Activated T-helper 17 cell treated with anti-CD3 and anti-CD28 coated beads, Interleukin-2, amount 50 U/mL, for 72 hours (primary cell): Measurements from ENCODE around the gene TMEM131. TPM values are rescaled to one million over a fixed set of nuclear protein-coding genes. Genes with fewer than 3 reads are reported as not detected.
A peak's percentile ranks its signal among the peaks of the same experiment; 100 is the strongest.

Experiments
- ATAC-seq: fragments of 150-1000 bp; cut with Tn5 transposase; replicated peaks from 2 replicates; pipeline ENCODE4 v1.10.0; 2021; ENCODE audit warnings: mild to moderate bottlenecking, moderate library complexity
- H3K27ac Mint-ChIP-seq: one replicate; pipeline ENCODE4 v1.8.0; 2022; ENCODE audit warnings: mixed read lengths
- H3K27me3 Mint-ChIP-seq: one replicate; pipeline ENCODE4 v1.8.0; 2022; ENCODE audit warnings: mixed read lengths
- H3K36me3 Mint-ChIP-seq: one replicate; pipeline ENCODE4 v1.8.0; 2022; ENCODE audit warnings: low read depth, mild to moderate bottlenecking, mixed read lengths
- H3K4me1 Mint-ChIP-seq: one replicate; pipeline ENCODE4 v1.8.0; 2022; ENCODE audit warnings: mixed read lengths
- H3K4me3 Mint-ChIP-seq: one replicate; pipeline ENCODE4 v1.8.0; 2022; ENCODE audit warnings: mild to moderate bottlenecking, mixed read lengths
- H3K9me3 Mint-ChIP-seq: one replicate; pipeline ENCODE4 v1.8.0; 2022; ENCODE audit warnings: mixed read lengths
- total RNA-seq, 2 donors: library from RNA; stranded (reverse); gene quantifications; one replicate each; pipeline ENCODE4 v1.2.3, GENCODE V29; 2022

The TMEM131 gene
- total RNA-seq, 2 donors from 2014 or later = 32.0 to 36.4 TPM

GRCh38 chr2:97769711-97770110 is 226.0 kb downstream of the TMEM131 start:
- Mint-ChIP-seq H3K4me3 (no peak overlapping the region), H3K36me3 (peaks cover 56% of the 10 kb centered on the region), H3K27ac (no peak overlapping the region), H3K27me3 (no peaks in the 10 kb centered on the region), H3K4me1 (no peaks in the 10 kb centered on the region), H3K9me3 (no peaks in the 10 kb centered on the region)
- no peak for ATAC-seq

GRCh38 chr2:97769308-97769707 is 226.4 kb downstream of the TMEM131 start:
- no peak overlapping the region for H3K27ac Mint-ChIP-seq
- no peaks in the 10 kb centered on the region for H3K4me1 Mint-ChIP-seq
- no peaks in the 10 kb centered on the region for H3K9me3 Mint-ChIP-seq
- no peak overlapping the region for H3K4me3 Mint-ChIP-seq
- ATAC-seq = no peak
- no peaks in the 10 kb centered on the region for H3K27me3 Mint-ChIP-seq
- peaks cover 53% of the 10 kb centered on the region for H3K36me3 Mint-ChIP-seq

- no peaks in the 10 kb centered on the region for H3K27me3 Mint-ChIP-seq
- H3K9me3 Mint-ChIP-seq = no peaks in the 10 kb centered on the region
- no peak overlapping the region for H3K4me3 Mint-ChIP-seq
- peaks cover 7% of the 10 kb centered on the region for H3K4me1 Mint-ChIP-seq
- no peak for ATAC-seq
- peaks cover 57% of the 10 kb centered on the region for H3K36me3 Mint-ChIP-seq
- H3K27ac Mint-ChIP-seq = no peak overlapping the region
Observed at GRCh38 chr2:97766567-97766966, 229.2 kb downstream of the TMEM131 start.

- H3K27me3 Mint-ChIP-seq = no peaks in the 10 kb centered on the region
- H3K27ac Mint-ChIP-seq = no peak overlapping the region
- ATAC-seq = no peak
- H3K36me3 Mint-ChIP-seq = peaks cover 55% of the 10 kb centered on the region
- H3K4me3 Mint-ChIP-seq = no peak overlapping the region
- H3K4me1 Mint-ChIP-seq = peaks cover 8% of the 10 kb centered on the region
- H3K9me3 Mint-ChIP-seq = no peaks in the 10 kb centered on the region
Observed at GRCh38 chr2:97765933-97766332, 229.8 kb downstream of the TMEM131 start.

GRCh38 chr2:97764559-97765263 is 231.0 kb downstream of the TMEM131 start:
- Mint-ChIP-seq H3K27ac (no peak overlapping the region), H3K4me1 (peaks cover 20% of the 10 kb centered on the region), H3K9me3 (no peaks in the 10 kb centered on the region), H3K36me3 (peaks cover 59% of the 10 kb centered on the region), H3K27me3 (no peaks in the 10 kb centered on the region), H3K4me3 (no peak overlapping the region)
- no peak for ATAC-seq

- H3K4me3 Mint-ChIP-seq = no peak overlapping the region
- H3K4me1 Mint-ChIP-seq = peaks cover 23% of the 10 kb centered on the region
- no peaks in the 10 kb centered on the region for H3K27me3 Mint-ChIP-seq
- H3K27ac Mint-ChIP-seq = peak overlapping the region; percentile 29
- H3K9me3 Mint-ChIP-seq = no peaks in the 10 kb centered on the region
- peaks cover 73% of the 10 kb centered on the region for H3K36me3 Mint-ChIP-seq
- ATAC-seq = no peak
Observed at GRCh38 chr2:97763176-97763845, 232.4 kb downstream of the TMEM131 start.

- Mint-ChIP-seq H3K9me3 (no peaks in the 10 kb centered on the region), H3K4me1 (peaks cover 23% of the 10 kb centered on the region), H3K36me3 (peaks cover 89% of the 10 kb centered on the region), H3K27ac (peak overlapping the region; percentile 85), H3K4me3 (peak overlapping the region; percentile 71), H3K27me3 (no peaks in the 10 kb centered on the region)
- peak; percentile 88 for ATAC-seq
Observed at GRCh38 chr2:97761192-97761591, 234.6 kb downstream of the TMEM131 start.

GRCh38 chr2:97760480-97761049 is 235.2 kb downstream of the TMEM131 start:
- Mint-ChIP-seq H3K27ac (peak overlapping the region; percentile 85), H3K4me3 (peak overlapping the region; percentile 71), H3K27me3 (no peaks in the 10 kb centered on the region), H3K36me3 (peaks cover 83% of the 10 kb centered on the region), H3K4me1 (peaks cover 23% of the 10 kb centered on the region), H3K9me3 (no peaks in the 10 kb centered on the region)
- peak; percentile 25 for ATAC-seq

- H3K36me3 Mint-ChIP-seq = peaks cover 78% of the 10 kb centered on the region
- peak overlapping the region; percentile 85 for H3K27ac Mint-ChIP-seq
- H3K27me3 Mint-ChIP-seq = no peaks in the 10 kb centered on the region
- H3K9me3 Mint-ChIP-seq = no peaks in the 10 kb centered on the region
- ATAC-seq = no peak
- peak overlapping the region; percentile 71 for H3K4me3 Mint-ChIP-seq
- peaks cover 23% of the 10 kb centered on the region for H3K4me1 Mint-ChIP-seq
Observed at GRCh38 chr2:97759727-97760407, 235.9 kb downstream of the TMEM131 start.

- Mint-ChIP-seq H3K27me3 (no peaks in the 10 kb centered on the region), H3K4me1 (peaks cover 19% of the 10 kb centered on the region), H3K4me3 (no peak overlapping the region), H3K27ac (no peak overlapping the region), H3K36me3 (peaks cover 74% of the 10 kb centered on the region), H3K9me3 (no peaks in the 10 kb centered on the region)
- ATAC-seq = no peak
Observed at GRCh38 chr2:97758131-97758705, 237.5 kb downstream of the TMEM131 start.

- no peak overlapping the region for H3K4me3 Mint-ChIP-seq
- no peaks in the 10 kb centered on the region for H3K9me3 Mint-ChIP-seq
- peaks cover 62% of the 10 kb centered on the region for H3K36me3 Mint-ChIP-seq
- no peak overlapping the region for H3K27ac Mint-ChIP-seq
- ATAC-seq = no peak
- H3K4me1 Mint-ChIP-seq = peaks cover 17% of the 10 kb centered on the region
- no peaks in the 10 kb centered on the region for H3K27me3 Mint-ChIP-seq
Observed at GRCh38 chr2:97757062-97757461, 238.7 kb downstream of the TMEM131 start.

GRCh38 chr2:97755491-97755890 is 240.3 kb downstream of the TMEM131 start:
- Mint-ChIP-seq H3K4me1 (peaks cover 11% of the 10 kb centered on the region), H3K27ac (peak overlapping the region; percentile 38), H3K27me3 (no peaks in the 10 kb centered on the region), H3K9me3 (no peaks in the 10 kb centered on the region), H3K4me3 (no peak overlapping the region), H3K36me3 (peaks cover 57% of the 10 kb centered on the region)
- no peak for ATAC-seq

- no peak for ATAC-seq
- Mint-ChIP-seq H3K27me3 (no peaks in the 10 kb centered on the region), H3K27ac (no peak overlapping the region), H3K36me3 (peaks cover 51% of the 10 kb centered on the region), H3K9me3 (no peaks in the 10 kb centered on the region), H3K4me1 (peaks cover 5% of the 10 kb centered on the region), H3K4me3 (no peak overlapping the region)
Observed at GRCh38 chr2:97754690-97755346, 240.9 kb downstream of the TMEM131 start.
